HUDEP-2 (cell line): ENCODE data around the gene ZC3H6.
A peak's percentile ranks its signal among the peaks of the same experiment; 100 is the strongest.
"Not testable (repeated sequence)": the region's sequence is repeated elsewhere in the genome, so short reads cannot be mapped to it uniquely, and the experiment has no call there.

Experiments used
- DNase-seq, 76 experiments: peaks; one replicate each; lab custom pipeline; 2025; ENCODE audit not compliant: unreplicated experiment in 76 of 76; lab: John Stamatoyannopoulos, UW

ZC3H6 gene

GRCh38 chr2:112275887-112276773, 733 bp downstream of the ZC3H6 start:
- DNase-seq: peak in 75 of 76 experiments; percentile 19 to 85 (median 69)

- no peak for DNase-seq
Observed at GRCh38 chr2:112276954-112277353, 1.6 kb downstream of the ZC3H6 start.

GRCh38 chr2:112277596-112278220, 2.3 kb downstream of the ZC3H6 start:
- no peak for DNase-seq

- DNase-seq: not testable (repeated sequence)
Observed at GRCh38 chr2:112282066-112282465, 6.7 kb downstream of the ZC3H6 start.

- not testable (repeated sequence) for DNase-seq
Observed at GRCh38 chr2:112283535-112283934, 8.1 kb downstream of the ZC3H6 start.

- DNase-seq: no peak
Observed at GRCh38 chr2:112290088-112290487, 14.7 kb downstream of the ZC3H6 start.

- no peak for DNase-seq
Observed at GRCh38 chr2:112290648-112291047, 15.3 kb downstream of the ZC3H6 start.

GRCh38 chr2:112293636-112294401, 18.4 kb downstream of the ZC3H6 start:
- no peak for DNase-seq

GRCh38 chr2:112295407-112296078, 20.1 kb downstream of the ZC3H6 start:
- DNase-seq: no peak

GRCh38 chr2:112296407-112296806, 21.0 kb downstream of the ZC3H6 start:
- no peak for DNase-seq

GRCh38 chr2:112301171-112301584, 25.8 kb downstream of the ZC3H6 start:
- peak in 12 of 76 experiments; percentile 3 to 36 (median 14) for DNase-seq

GRCh38 chr2:112301973-112302372, 26.6 kb downstream of the ZC3H6 start:
- DNase-seq: no peak

- DNase-seq: no peak
Observed at GRCh38 chr2:112304298-112304941, 29.0 kb downstream of the ZC3H6 start.

GRCh38 chr2:112305132-112305531, 29.7 kb downstream of the ZC3H6 start:
- DNase-seq: no peak

GRCh38 chr2:112310906-112311305, 35.5 kb downstream of the ZC3H6 start:
- DNase-seq: no peak

GRCh38 chr2:112311932-112312331, 36.5 kb downstream of the ZC3H6 start:
- DNase-seq: no peak

- no peak for DNase-seq
Observed at GRCh38 chr2:112312821-112313220, 37.4 kb downstream of the ZC3H6 start.

GRCh38 chr2:112314856-112315255, 39.5 kb downstream of the ZC3H6 start:
- DNase-seq: no peak

- DNase-seq: no peak
Observed at GRCh38 chr2:112317303-112318158, 42.1 kb downstream of the ZC3H6 start.
